Astrocyte (in vitro differentiated cells and primary cell): ENCODE results near the gene SERPINF2. TPM values are rescaled to one million over a fixed set of nuclear protein-coding genes. Genes with fewer than 3 reads are reported as not detected.

Source experiments
- DNase-seq: peaks from one replicate; pipeline ENCODE4 v3.0.0-alpha.2; 2010; ENCODE audit warnings: low read depth
- FAIRE-seq: peaks from 2 replicates; lab custom pipeline; 2011; peaks lifted over from hg19 to GRCh38; lab: Jason Lieb, UNC
- H2AFZ ChIP-seq: 2 replicates; pipeline ENCODE4 v1.6.0; 2012; ENCODE audit warnings: low read depth, low read length, inconsistent platforms
- H3K27ac ChIP-seq: 2 replicates; pipeline ENCODE4 v1.5.1; 2011; ENCODE audit warnings: low read depth, low read length, inconsistent platforms
- H3K27me3 ChIP-seq: 2 replicates; pipeline ENCODE4 v1.6.0; 2011; ENCODE audit warnings: low read length, inconsistent platforms; ENCODE audit not compliant: insufficient read depth
- H3K36me3 ChIP-seq: 2 replicates; pipeline ENCODE4 v1.5.1; 2011; ENCODE audit warnings: low read length, inconsistent platforms; ENCODE audit not compliant: insufficient read depth
- H3K4me1 ChIP-seq: 2 replicates; pipeline ENCODE4 v1.5.1; 2011; ENCODE audit warnings: low read length, inconsistent platforms; ENCODE audit not compliant: insufficient read depth
- H3K4me2 ChIP-seq: 2 replicates; pipeline ENCODE4 v1.6.0; 2012; ENCODE audit warnings: low read length, inconsistent platforms
- H3K4me3 ChIP-seq: 2 replicates; pipeline ENCODE4 v1.5.1; 2011; ENCODE audit warnings: low read depth, mild to moderate bottlenecking, low read length, inconsistent platforms; ENCODE audit not compliant: insufficient read depth
- H3K79me2 ChIP-seq: 2 replicates; pipeline ENCODE4 v1.6.0; 2012; ENCODE audit warnings: mild to moderate bottlenecking, low read length, inconsistent platforms; ENCODE audit not compliant: insufficient read depth
- H3K9ac ChIP-seq: 2 replicates; pipeline ENCODE4 v1.6.0; 2012; ENCODE audit warnings: mild to moderate bottlenecking, low read length, inconsistent platforms
- H3K9me3 ChIP-seq: 2 replicates; pipeline ENCODE4 v1.5.1; 2012; ENCODE audit warnings: low read depth, mild to moderate bottlenecking, low read length, inconsistent platforms; ENCODE audit not compliant: insufficient read depth
- H4K20me1 ChIP-seq: 2 replicates; pipeline ENCODE4 v1.6.0; 2012; ENCODE audit warnings: low read length, inconsistent platforms; ENCODE audit not compliant: insufficient read depth
- H3K27ac Mint-ChIP-seq: one replicate; pipeline ENCODE4 v1.8.0; 2021; ENCODE audit warnings: mild to moderate bottlenecking, mixed read lengths; ENCODE audit not compliant: unreplicated experiment
- H3K27me3 Mint-ChIP-seq: one replicate; pipeline ENCODE4 v1.8.0; 2021; ENCODE audit warnings: low read depth, mixed read lengths; ENCODE audit not compliant: unreplicated experiment
- H3K36me3 Mint-ChIP-seq: one replicate; pipeline ENCODE4 v1.8.0; 2021; ENCODE audit warnings: low read depth, mixed read lengths; ENCODE audit not compliant: unreplicated experiment
- H3K4me1 Mint-ChIP-seq: one replicate; pipeline ENCODE4 v1.8.0; 2021; ENCODE audit warnings: low read depth, mixed read lengths; ENCODE audit not compliant: unreplicated experiment
- H3K4me3 Mint-ChIP-seq: one replicate; pipeline ENCODE4 v1.8.0; 2021; ENCODE audit warnings: mild to moderate bottlenecking, moderate library complexity, mixed read lengths; ENCODE audit not compliant: unreplicated experiment
- H3K9me3 Mint-ChIP-seq: one replicate; pipeline ENCODE4 v1.8.0; 2021; ENCODE audit warnings: mild to moderate bottlenecking, mixed read lengths; ENCODE audit not compliant: unreplicated experiment
- EZH2 ChIP-seq: IDR thresholded peaks from 2 replicates; pipeline ENCODE4 v1.6.1; 2012; ENCODE audit warnings: mild to moderate bottlenecking, low read length, inconsistent platforms; ENCODE audit not compliant: insufficient read depth
- total RNA-seq: library from RNA; stranded (reverse); gene quantifications from 2 replicates; pipeline ENCODE4 v1.2.1, GENCODE V29; 2021
- TF ChIP-seq, protein P1 (sequence below): IDR thresholded peaks from 2 replicates; pipeline ENCODE4 v1.5.1; 2011; ENCODE audit warnings: low read depth, mild to moderate bottlenecking, inconsistent platforms, low read length, moderate library complexity; ENCODE audit not compliant: insufficient read depth

SERPINF2 gene
- total RNA-seq, 1 donor from 2014 or later = 0.11 TPM

DNA sequence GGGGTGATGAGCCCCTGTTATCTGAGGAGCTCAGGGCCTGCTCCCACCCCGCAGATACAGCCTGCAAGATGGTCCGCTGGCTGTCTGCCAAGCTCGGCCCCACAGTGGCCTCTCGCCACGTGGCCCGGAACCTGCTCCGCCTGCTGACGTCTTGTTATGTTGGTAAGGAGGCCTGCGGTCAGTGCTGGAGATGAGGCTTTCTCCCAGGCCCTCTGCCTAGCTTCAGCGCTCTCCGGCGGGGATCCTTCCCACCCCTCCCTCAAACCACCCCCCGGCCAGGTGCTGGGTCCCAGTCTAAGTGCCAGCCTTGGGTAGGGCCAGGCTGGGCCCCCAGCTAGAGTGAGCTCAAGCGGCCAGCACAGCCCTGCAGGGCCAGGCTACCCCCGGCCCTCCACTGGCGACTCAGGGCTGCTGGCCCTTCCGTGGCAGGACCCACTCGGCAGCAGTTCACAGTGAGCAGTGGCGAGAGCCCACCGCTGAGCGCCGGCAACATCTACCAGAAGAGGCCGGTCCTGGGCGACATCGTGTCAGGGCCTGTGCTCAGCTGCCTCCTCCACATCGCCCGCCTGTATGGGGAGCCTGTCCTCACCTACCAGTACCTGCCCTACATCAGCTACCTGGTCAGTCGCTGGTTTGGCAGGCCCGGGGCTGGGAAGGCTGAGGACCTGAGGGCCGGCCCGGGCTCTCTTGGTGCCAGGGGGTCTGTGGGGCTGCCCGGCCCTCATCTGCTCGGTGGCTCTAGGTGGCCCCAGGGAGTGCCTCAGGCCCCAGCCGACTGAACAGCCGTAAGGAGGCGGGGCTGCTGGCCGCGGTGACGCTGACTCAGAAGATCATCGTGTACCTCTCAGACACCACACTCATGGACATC is 12.1 kb upstream of the SERPINF2 start:
- FAIRE-seq = no peak

DNA sequence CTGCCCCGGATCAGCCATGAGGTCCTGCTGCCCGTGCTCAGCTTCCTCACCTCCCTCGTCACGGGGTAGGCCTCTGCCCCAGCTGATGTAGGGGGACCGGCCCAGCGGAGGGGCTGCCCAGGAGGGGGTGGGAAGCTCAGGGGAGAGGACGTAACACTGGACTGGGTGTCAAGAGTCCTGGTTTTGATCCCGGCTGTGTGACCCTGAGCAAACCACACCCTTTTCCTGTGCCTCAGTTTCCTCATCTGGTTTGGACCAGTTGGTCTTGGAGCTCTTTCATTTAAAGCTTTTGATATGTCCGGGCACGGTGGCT is 11.5 kb upstream of the SERPINF2 start:
- Histone ChIP-seq H3K4me3 (no peak overlapping the region), H2AFZ (no peak overlapping the region), H4K20me1 (peaks cover 7% of the 10 kb centered on the region), H3K9ac (no peak overlapping the region), H3K36me3 (no peaks in the 10 kb centered on the region), H3K4me2 (no peak overlapping the region), H3K79me2 (peaks cover 17% of the 10 kb centered on the region), H3K9me3 (no peaks in the 10 kb centered on the region), H3K27ac (no peak overlapping the region), H3K27me3 (no peaks in the 10 kb centered on the region), H3K4me1 (peaks cover 5% of the 10 kb centered on the region)
- Mint-ChIP-seq H3K27me3 (no peaks in the 10 kb centered on the region), H3K36me3 (peaks cover 10% of the 10 kb centered on the region), H3K4me3 (no peak overlapping the region), H3K27ac (no peak overlapping the region), H3K9me3 (no peaks in the 10 kb centered on the region), H3K4me1 (peaks cover 4% of the 10 kb centered on the region)
- DNase-seq = no peak
- TF ChIP-seq EZH2 = no peak
- TF ChIP-seq, protein P1, sequence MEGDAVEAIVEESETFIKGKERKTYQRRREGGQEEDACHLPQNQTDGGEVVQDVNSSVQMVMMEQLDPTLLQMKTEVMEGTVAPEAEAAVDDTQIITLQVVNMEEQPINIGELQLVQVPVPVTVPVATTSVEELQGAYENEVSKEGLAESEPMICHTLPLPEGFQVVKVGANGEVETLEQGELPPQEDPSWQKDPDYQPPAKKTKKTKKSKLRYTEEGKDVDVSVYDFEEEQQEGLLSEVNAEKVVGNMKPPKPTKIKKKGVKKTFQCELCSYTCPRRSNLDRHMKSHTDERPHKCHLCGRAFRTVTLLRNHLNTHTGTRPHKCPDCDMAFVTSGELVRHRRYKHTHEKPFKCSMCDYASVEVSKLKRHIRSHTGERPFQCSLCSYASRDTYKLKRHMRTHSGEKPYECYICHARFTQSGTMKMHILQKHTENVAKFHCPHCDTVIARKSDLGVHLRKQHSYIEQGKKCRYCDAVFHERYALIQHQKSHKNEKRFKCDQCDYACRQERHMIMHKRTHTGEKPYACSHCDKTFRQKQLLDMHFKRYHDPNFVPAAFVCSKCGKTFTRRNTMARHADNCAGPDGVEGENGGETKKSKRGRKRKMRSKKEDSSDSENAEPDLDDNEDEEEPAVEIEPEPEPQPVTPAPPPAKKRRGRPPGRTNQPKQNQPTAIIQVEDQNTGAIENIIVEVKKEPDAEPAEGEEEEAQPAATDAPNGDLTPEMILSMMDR = no peak
- FAIRE-seq = no peak

More for the DNA sequence above, 12.1 kb upstream of the SERPINF2 start:
- Mint-ChIP-seq H3K27me3 (no peaks in the 10 kb centered on the region), H3K9me3 (no peaks in the 10 kb centered on the region), H3K4me1 (peaks cover 4% of the 10 kb centered on the region), H3K36me3 (peaks cover 13% of the 10 kb centered on the region), H3K4me3 (no peak overlapping the region), H3K27ac (no peak overlapping the region)
- Histone ChIP-seq H3K4me1 (peaks cover 5% of the 10 kb centered on the region), H2AFZ (no peak overlapping the region), H3K79me2 (peaks cover 23% of the 10 kb centered on the region), H4K20me1 (peaks cover 7% of the 10 kb centered on the region), H3K9ac (no peak overlapping the region), H3K9me3 (no peaks in the 10 kb centered on the region), H3K4me2 (no peak overlapping the region), H3K36me3 (no peaks in the 10 kb centered on the region), H3K4me3 (no peak overlapping the region), H3K27me3 (no peaks in the 10 kb centered on the region), H3K27ac (peak overlapping the region; percentile 30)
- DNase-seq = peak; percentile 58
- no peak for TF ChIP-seq EZH2
- TF ChIP-seq, protein P1 = no peak

DNA sequence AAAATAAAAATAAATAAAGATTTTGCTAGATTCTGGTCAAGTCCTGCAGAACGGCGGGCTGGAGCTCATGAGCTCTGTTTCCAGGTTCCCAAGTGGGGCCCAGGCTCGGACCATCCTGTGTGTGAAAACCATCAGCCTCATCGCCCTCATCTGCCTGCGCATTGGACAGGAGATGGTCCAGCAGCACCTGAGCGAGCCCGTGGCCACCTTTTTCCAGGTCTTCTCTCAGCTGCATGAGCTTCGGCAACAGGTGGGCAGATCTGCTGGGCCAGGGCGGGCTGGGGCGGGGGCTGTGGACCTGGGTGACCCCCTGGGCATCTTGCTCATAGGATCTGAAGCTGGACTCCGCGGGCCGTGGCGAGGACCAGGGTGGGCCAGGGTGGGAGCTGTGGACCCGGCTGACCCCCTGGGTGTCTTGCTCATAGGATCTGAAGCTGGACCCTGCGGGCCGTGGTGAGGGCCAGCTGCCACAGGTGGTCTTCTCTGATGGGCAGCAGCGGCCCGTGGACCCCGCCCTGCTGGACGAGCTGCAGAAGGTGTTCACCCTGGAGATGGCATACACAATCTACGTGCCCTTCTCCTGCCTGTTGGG is 10.3 kb upstream of the SERPINF2 start:
- H3K36me3 Mint-ChIP-seq = peaks cover 10% of the 10 kb centered on the region

More for the DNA sequence above, 10.3 kb upstream of the SERPINF2 start:
- peaks cover 5% of the 10 kb centered on the region for H3K79me2 ChIP-seq
- peaks cover 9% of the 10 kb centered on the region for H4K20me1 ChIP-seq
- no peak overlapping the region for H3K27ac ChIP-seq
- DNase-seq (no peak), FAIRE-seq (no peak)
- H3K4me1 Mint-ChIP-seq = peaks cover 14% of the 10 kb centered on the region
- no peak overlapping the region for H2AFZ ChIP-seq
- H3K9ac ChIP-seq = no peak overlapping the region
- no peak overlapping the region for H3K27ac Mint-ChIP-seq
- no peaks in the 10 kb centered on the region for H3K27me3 Mint-ChIP-seq
- no peak overlapping the region for H3K4me3 Mint-ChIP-seq
- no peaks in the 10 kb centered on the region for H3K9me3 ChIP-seq
- no peaks in the 10 kb centered on the region for H3K27me3 ChIP-seq
- H3K4me1 ChIP-seq = peaks cover 12% of the 10 kb centered on the region
- no peaks in the 10 kb centered on the region for H3K9me3 Mint-ChIP-seq
- no peak overlapping the region for H3K4me2 ChIP-seq
- H3K4me3 ChIP-seq = no peak overlapping the region
- no peaks in the 10 kb centered on the region for H3K36me3 ChIP-seq
- TF ChIP-seq, protein P1 = no peak
- no peak for TF ChIP-seq EZH2
